NCI-H526 treated with DMSO at 0.1 percent for 48 hours (cell line): ENCODE measurements around the gene MRRF.

Experiments used
- DNase-seq: peaks from one replicate; lab custom pipeline; 2025; lab: John Stamatoyannopoulos, UW

The MRRF gene

DNA sequence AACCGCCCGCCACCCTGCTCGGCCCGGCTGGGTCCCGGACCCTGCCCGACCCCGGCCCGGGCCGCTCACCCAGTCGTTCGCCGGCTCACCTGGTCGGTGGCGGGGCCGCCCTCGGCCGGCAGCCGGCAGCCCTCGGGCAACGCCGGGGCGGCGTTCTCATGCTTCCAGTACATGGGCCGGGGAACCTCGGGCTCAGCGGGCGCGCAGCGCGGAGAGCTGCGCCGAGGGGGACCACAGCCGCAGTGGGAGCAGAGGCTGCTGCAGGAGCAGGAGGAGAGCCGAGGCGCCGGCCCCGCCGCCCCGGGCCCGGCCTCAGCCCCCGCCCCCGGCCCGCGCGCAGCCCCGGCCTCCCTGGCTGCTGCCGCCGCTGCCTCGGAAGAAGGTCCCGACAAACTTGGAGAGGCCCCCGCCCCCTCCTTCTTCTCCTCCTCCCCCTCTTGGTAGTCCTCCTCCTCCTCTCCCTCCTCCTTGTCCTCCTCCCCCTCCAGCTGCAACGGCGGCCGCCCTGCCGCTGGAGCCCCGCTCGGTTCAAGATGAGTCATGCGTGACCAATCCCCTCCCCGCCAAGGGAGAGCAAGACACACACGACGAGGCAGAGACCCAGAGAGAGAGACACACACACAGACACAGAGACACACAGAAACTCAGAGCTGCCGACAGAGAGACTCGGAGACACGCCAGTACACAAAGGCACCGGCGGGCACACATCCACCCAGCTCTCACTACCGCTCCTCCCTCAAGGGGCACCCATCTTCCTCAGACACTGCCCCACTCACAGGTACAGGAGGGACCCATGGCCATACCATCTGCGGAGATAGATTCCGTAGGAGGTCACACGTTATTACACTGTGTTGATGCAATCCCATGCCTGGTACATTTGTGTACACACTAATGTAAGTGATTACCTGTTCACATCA is 35.9 kb upstream of the MRRF start, which contains the start of gene LHX6:
TSS of gene LHX6 (minus strand) at position 390 of the 917 bp plus-strand sequence. CDS start at position 173, 217 bp downstream.
- DNase-seq, result no peak

DNA sequence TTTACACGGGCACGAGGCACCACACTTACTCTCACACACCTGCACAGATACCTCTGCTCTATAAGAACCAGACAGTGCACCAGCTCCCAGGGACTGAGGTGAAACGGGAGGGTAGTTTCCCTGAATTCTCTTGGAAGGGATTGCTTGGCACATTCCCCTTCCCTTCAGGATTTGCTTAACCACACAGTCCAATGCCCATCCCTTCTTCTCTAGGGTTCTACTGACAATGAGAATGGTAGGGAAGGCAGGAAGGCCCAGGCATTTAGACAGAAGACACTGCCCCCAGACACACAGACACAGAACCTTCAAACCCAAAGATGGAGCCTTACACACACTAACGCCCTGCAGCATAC is 35.2 kb upstream of the MRRF start:
- peak; percentile 25 for DNase-seq

DNA sequence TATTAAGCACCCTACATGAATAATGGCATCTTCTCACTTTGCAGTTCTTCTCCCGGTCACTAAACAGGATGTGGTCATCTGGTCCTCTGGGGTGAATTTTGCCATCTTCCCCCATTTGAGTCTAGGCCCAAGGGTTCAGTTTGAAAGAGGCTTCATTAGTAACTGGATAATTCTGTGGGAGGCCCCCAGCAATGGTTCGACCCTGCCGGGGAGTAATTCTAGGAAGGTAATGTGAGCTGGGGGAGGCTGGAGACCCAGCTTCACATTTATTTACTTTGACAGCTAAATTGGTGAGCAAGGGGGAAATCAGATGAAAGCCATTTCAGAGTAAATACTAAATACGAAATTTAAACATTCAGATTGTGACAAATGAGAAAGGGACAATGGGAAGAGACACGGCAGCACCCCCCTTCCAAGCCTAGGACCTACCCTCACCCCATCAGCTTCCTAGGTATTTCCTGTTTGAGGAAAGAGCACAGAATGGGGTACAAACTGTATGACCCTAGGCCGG is 31.8 kb upstream of the MRRF start:
- DNase-seq, result no peak

GRCh38 chr9:122234022-122234748 is 30.5 kb upstream of the MRRF start:
- DNase-seq, result no peak

DNA sequence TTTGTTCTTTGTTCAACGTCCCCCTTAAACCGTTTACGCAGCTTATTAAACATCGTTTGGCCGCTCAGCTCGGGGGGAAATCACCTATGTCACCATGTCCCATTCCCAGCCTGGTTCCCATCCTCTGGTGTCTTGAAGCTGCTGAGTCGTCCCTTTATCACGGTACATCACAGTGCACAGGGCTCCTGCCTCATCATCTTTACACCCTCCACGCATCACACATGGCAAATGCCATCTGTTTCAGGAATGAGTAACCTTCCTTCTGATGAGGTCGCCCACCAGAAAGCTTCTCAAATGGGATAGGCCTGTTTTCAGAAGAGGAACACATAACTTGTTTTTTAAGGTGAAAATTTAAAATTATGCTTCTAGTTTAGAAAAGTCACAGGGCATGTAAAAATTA is 28.0 kb upstream of the MRRF start:
- no peak for DNase-seq

DNA sequence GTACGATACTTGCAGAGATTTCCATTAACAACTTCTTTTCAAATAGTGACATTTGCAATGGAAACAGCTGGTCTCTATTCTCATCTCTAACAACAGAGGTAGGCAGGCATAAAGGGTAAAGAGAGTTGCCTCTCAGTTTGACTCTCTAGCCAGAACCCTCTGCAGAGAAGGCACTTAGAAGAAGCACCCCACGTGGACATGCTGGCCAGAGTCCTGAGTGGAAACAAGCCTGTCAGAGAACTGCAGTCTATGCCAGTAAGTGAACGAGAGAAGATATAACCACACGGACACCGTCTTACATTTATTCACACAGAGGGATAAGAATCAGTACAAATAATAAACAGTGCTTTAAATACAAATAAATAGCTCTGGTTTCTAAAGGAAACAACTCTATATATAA is 25.0 kb upstream of the MRRF start:
- DNase-seq, result no peak

- no peak for DNase-seq
Measured at GRCh38 chr9:122244349-122244748, 20.3 kb upstream of the MRRF start.

DNA sequence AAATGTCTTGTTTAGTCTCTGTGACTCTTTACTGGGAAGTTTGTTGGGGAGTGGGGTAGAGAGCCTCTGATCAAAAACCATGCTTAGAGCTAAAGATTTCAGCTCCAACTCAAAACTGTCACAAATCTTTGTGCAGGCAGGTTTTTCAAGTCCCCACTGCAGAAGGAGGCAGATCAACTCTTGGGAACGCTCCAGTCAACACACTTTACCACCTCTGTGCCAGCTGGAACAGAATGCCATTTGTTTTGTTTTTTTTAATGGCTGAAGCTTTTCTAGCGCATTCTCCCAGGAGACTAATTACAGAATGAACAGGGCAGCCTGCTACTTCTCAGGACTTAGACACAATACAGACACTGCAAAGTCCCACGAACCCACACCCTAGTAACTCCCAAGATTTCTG is 18.0 kb upstream of the MRRF start:
- DNase-seq, result no peak

- DNase-seq, result no peak
Measured at GRCh38 chr9:122248448-122248865, 16.2 kb upstream of the MRRF start.

DNA sequence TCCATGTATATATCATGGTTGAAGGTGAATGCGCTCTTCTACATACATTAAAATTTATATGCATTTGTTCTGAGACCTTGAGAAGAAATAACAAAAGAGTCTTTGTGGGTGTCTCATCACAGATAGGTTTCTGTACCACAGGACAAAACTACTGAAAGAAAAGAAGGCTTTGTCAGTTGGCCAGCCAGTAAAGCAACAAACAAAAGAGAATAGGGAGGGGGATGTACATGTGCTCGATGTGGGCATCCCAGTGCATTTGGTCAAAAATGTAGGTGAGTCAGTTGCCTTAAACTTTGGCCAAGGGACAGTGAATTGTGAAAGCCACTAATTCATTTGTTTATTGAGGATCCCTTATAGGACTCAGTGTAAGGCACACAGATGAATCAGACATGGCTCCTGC is 13.3 kb upstream of the MRRF start:
- DNase-seq, result no peak

DNA sequence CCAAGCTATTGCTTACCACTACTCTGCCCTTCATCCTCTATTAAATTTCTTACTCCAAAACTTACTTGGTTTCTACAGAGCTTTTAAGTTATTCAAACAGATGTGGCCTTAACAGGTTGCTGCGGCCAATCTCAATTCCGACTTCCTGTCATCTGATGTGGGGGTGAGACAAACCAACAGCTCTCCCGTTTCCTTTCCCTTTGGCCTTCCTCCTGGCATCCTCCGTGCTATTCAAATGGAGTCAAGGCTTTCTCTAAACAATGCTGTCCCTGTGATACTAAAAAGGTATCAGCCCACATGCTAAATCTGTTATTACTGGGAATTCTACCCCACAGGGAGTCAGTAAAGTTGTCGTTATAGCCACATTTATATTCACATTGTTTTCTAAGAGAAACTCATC is 11.9 kb upstream of the MRRF start:
- no peak for DNase-seq

DNA sequence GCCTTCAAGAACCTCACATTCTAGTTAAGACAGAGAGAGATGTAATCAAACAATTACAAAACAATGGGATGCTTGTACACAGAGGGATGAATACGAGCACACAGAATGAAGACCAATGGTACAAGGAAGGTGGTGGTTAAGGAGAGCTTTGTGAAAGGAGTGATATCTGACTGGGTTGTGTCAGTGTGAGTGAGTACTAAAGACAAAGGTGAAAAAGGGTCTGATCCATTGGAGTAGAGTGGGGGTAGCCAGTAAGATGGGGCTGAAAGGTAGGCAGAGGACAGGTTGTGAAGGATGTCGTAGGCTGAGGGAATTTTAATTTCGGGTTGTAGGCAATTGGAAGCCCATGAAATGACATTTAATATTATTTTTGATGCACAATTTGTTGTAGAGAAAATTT is 9.9 kb upstream of the MRRF start:
- DNase-seq, result no peak

DNA sequence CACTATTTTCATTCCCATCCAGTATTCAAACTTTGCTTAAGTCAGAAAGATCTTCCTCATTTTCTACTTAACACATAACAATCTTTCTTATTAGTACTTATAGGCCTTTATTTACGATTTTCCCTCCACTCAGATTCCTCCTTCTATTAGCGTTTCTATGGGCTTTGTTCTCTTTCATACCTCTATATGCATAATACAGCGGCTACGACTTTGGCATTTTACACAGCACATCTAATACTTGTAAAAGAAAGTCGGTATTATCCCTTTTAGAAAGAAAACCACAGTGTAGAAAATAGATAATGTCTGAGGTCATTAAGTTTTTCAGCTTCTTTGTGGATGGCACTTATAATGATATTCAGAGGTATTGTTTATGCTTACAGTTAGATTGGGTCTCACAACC is 8.5 kb upstream of the MRRF start:
- DNase-seq, result no peak

- no peak for DNase-seq
Measured at GRCh38 chr9:122258886-122259415, 5.7 kb upstream of the MRRF start.

DNA sequence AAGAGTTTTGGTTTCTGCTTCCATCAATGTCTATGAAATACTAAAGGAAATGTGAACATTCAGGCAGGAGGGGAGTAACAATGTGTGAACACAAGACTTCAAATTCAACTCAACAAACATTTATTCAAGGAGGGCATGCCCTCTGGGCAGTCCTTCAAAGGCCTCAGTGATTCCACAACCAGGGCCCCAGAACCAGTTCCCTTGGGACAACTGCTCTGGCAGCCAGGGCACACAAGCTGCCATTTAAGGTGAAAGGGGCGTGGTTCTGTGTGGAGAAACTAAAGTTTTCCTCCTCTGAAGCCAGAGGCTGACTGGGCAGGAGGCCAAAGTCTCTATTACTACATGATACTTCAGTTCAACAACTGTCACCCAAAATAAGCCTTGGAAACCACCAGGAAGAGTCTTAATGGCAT is 3.2 kb upstream of the MRRF start:
- no peak for DNase-seq

- DNase-seq, result no peak
Measured at GRCh38 chr9:122262073-122262472, 2.6 kb upstream of the MRRF start.

DNA sequence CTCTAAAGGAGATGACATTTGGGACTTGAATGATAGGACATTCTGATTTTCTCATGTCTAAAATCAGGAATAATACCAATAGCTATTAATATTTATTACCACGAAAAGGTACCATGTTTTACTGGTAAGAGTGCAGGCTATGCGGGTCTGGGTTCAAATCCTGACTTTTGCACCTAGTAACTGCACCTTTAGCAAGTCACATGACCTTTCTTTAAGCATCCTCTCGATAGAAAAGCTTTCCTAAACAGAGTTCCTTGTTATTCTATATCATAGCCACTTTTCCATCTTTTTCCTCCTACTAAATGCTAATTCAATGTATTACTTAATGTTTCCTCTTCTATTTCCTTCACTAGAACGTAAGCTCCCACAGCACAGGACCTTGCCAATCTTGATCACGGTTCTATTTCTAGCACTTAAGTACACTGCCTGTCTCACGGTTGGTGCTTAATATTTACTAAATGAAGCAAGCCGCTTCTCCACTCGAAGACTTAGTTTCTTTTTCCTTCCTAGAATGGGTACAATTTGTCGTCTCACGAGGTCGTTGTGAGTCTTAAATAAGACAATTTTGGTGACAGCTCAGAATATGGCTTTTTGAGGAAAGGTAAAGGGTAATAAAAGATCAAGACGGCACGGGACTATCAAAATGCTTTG is 858 bp upstream of the MRRF start:
- no peak for DNase-seq

- DNase-seq, result peak; percentile 13
Measured at GRCh38 chr9:122265149-122265915, 650 bp downstream of the MRRF start.

GRCh38 chr9:122268041-122268814 is 3.5 kb downstream of the MRRF start:
- DNase-seq, result no peak

GRCh38 chr9:122274055-122274454 is 9.4 kb downstream of the MRRF start:
- no peak for DNase-seq

DNA sequence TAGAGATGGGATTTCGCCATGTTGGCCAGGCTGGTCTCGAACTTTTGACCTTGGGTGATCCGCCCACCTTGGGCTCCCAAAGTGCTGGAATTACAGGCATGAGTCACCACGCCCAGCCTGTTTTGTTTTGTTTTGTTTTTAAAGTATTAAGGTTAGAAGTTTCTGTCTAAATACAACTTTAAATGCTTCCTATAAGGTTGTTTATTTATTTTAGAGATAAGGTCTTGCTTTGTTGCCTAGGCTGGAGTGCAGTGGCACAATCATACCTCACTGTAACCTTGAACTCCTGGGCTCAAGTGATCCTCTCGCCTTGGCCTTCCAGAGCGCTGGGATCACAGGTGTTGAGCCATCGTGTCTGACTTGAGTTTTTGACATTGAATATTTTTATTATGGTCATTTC is 11.4 kb downstream of the MRRF start:
- no peak for DNase-seq
